Activated CD8-positive, alpha-beta memory T cell treated with anti-CD3 and anti-CD28 coated beads for 48 hours (primary cell): ENCODE measurements around the gene PRKCQ.

ENCODE experiments used
- DNase-seq, 3 experiments: peaks; one replicate each; pipeline ENCODE4 v3.0.0-alpha.2; 2020; ENCODE audit warnings: low read depth in 2 of 3, low spot score in 2 of 3

Gene PRKCQ

GRCh38 chr10:6567884-6568283 is 12.2 kb downstream of the PRKCQ start:
- DNase-seq = no peak

GRCh38 chr10:6567203-6567703 is 12.8 kb downstream of the PRKCQ start:
- DNase-seq = no peak

GRCh38 chr10:6565588-6565987 is 14.5 kb downstream of the PRKCQ start:
- DNase-seq = no peak

GRCh38 chr10:6564367-6564766 is 15.7 kb downstream of the PRKCQ start:
- no peak for DNase-seq

GRCh38 chr10:6563731-6564130 is 16.3 kb downstream of the PRKCQ start:
- DNase-seq = no peak

- peak in 1 of 3 experiments; percentile 36 for DNase-seq
These were observed 17.0 kb downstream of the PRKCQ start for GRCh38 chr10:6563075-6563474.

GRCh38 chr10:6562221-6562620 is 17.9 kb downstream of the PRKCQ start:
- DNase-seq = no peak

- no peak for DNase-seq
These were observed 18.5 kb downstream of the PRKCQ start for GRCh38 chr10:6561552-6561951.

- DNase-seq = no peak
These were observed 21.2 kb downstream of the PRKCQ start for GRCh38 chr10:6558759-6559461.

- no peak for DNase-seq
These were observed 21.8 kb downstream of the PRKCQ start for GRCh38 chr10:6558272-6558671.

GRCh38 chr10:6553937-6554336 is 26.1 kb downstream of the PRKCQ start:
- DNase-seq = no peak

GRCh38 chr10:6543431-6544005 is 36.6 kb downstream of the PRKCQ start:
- peak; percentile 25 to 32 (median 28) for DNase-seq

- no peak for DNase-seq
These were observed 37.1 kb downstream of the PRKCQ start for GRCh38 chr10:6542999-6543430.

GRCh38 chr10:6539833-6540232 is 40.2 kb downstream of the PRKCQ start:
- no peak for DNase-seq

GRCh38 chr10:6537770-6538169 is 42.3 kb downstream of the PRKCQ start:
- no peak for DNase-seq

GRCh38 chr10:6536102-6536501 is 44.0 kb downstream of the PRKCQ start:
- no peak for DNase-seq

- DNase-seq = no peak
These were observed 44.8 kb downstream of the PRKCQ start for GRCh38 chr10:6535156-6535764.

GRCh38 chr10:6532321-6532720 is 47.8 kb downstream of the PRKCQ start:
- no peak for DNase-seq

GRCh38 chr10:6530966-6531365 is 49.1 kb downstream of the PRKCQ start:
- no peak for DNase-seq

- DNase-seq = peak; percentile 21 to 38 (median 24)
These were observed 49.8 kb downstream of the PRKCQ start for GRCh38 chr10:6530211-6530840.

GRCh38 chr10:6528198-6528950 is 51.7 kb downstream of the PRKCQ start:
- DNase-seq = no peak
